ENCODE data around the gene SNAP29. TPM values are rescaled to one million over a fixed set of nuclear protein-coding genes. Genes with fewer than 3 reads are reported as not detected.
A peak's percentile ranks its signal among the peaks of the same experiment; 100 is the strongest.

Gene SNAP29
- total RNA-seq (10 to 100 TPM; 10.5 to 13.2 TPM), polyA plus RNA-seq (10 to 100 TPM; 19.3 to 26.2 TPM)

DNA sequence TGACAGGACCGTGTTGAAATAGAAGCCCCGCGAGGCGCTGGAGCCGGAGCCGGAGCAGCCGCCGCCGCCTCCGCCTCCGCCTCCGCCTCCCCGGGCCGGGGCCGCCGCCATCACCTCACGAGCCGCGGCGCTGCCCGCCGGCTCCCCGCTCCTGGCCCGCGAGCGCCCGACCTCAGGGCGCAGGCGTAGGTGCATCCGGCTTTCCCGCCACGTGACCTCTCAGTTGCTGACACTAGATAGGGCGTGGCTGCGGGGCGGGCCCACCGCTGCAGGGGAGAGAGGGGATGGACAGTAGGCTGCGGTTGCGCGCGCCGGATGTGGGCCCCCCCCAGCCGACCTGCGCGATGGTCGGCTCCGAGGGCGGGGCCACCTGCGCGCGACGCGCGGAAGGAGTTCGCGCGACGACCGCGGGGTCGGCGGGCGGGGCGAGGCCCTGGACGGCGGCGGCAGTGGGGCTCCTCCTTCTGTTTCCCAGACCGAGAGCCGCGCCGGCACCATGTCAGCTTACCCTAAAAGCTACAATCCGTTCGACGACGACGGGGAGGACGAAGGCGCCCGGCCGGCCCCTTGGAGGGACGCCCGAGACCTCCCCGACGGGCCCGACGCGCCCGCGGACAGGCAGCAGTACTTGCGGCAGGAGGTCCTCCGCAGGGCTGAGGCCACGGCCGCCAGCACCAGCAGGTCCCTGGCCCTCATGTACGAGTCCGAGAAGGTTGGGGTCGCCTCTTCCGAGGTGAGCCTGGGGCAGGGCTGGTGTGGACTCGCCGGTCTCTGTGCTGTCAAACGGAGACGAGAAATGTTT is at the start of gene SNAP29, which contains the start of gene PI4KA:
Gene SNAP29 (plus strand): TSS at position 393 of the 802 bp plus-strand sequence. CDS start 104 bp downstream, at position 497.
Gene PI4KA (minus strand): TSS at position 197 of the 802 bp plus-strand sequence. CDS start 86 bp downstream, at position 111.
- H3K27ac ChIP-seq (ENCODE audit: low read depth in 1 of 2, low read length in 2 of 2): peak within 1 kb of the TSS; percentile 93 to 95
- H3K9me3 ChIP-seq (ENCODE audit: control insufficient read depth in 4 of 4, low read length in 3 of 4): no peaks in the 10 kb centered on the region
- H3K4me3 ChIP-seq (ENCODE audit: low read depth in 1 of 3, low read length in 3 of 3): peak within 1 kb of the TSS; percentile 82 to 91 (median 88)
- H3K4me1 ChIP-seq (ENCODE audit: control insufficient read depth in 4 of 4, insufficient read depth in 4 of 4, low read length in 3 of 4): peaks cover 6 to 36% (median 21%) of the 10 kb centered on the region in 4 donors
- TF ChIP-seq YY1 (IDR thresholded peaks at IDR 0.05): peak; percentile 24
- TF ChIP-seq, protein P1, sequence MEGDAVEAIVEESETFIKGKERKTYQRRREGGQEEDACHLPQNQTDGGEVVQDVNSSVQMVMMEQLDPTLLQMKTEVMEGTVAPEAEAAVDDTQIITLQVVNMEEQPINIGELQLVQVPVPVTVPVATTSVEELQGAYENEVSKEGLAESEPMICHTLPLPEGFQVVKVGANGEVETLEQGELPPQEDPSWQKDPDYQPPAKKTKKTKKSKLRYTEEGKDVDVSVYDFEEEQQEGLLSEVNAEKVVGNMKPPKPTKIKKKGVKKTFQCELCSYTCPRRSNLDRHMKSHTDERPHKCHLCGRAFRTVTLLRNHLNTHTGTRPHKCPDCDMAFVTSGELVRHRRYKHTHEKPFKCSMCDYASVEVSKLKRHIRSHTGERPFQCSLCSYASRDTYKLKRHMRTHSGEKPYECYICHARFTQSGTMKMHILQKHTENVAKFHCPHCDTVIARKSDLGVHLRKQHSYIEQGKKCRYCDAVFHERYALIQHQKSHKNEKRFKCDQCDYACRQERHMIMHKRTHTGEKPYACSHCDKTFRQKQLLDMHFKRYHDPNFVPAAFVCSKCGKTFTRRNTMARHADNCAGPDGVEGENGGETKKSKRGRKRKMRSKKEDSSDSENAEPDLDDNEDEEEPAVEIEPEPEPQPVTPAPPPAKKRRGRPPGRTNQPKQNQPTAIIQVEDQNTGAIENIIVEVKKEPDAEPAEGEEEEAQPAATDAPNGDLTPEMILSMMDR (IDR thresholded peaks at IDR 0.05; ENCODE audit: low read depth, low read length, missing input control): peak; percentile 16
- TF ChIP-seq ZBTB33 (IDR thresholded peaks at IDR 0.05): no peak
- TF ChIP-seq MAX (IDR thresholded peaks at IDR 0.05): no peak
- TF ChIP-seq JUND (IDR thresholded peaks at IDR 0.05): no peak
- no peak for TF ChIP-seq NR2F2 (IDR thresholded peaks at IDR 0.05)
- peak; percentile 37 for TF ChIP-seq FOXA2 (IDR thresholded peaks at IDR 0.05)
- TF ChIP-seq HNF4G (IDR thresholded peaks at IDR 0.05): no peak
- no peak for TF ChIP-seq TAF1 (conservative IDR thresholded peaks at IDR 0.05)
- TF ChIP-seq FOXA1 (IDR thresholded peaks at IDR 0.05): no peak
- TF ChIP-seq, protein P2, sequence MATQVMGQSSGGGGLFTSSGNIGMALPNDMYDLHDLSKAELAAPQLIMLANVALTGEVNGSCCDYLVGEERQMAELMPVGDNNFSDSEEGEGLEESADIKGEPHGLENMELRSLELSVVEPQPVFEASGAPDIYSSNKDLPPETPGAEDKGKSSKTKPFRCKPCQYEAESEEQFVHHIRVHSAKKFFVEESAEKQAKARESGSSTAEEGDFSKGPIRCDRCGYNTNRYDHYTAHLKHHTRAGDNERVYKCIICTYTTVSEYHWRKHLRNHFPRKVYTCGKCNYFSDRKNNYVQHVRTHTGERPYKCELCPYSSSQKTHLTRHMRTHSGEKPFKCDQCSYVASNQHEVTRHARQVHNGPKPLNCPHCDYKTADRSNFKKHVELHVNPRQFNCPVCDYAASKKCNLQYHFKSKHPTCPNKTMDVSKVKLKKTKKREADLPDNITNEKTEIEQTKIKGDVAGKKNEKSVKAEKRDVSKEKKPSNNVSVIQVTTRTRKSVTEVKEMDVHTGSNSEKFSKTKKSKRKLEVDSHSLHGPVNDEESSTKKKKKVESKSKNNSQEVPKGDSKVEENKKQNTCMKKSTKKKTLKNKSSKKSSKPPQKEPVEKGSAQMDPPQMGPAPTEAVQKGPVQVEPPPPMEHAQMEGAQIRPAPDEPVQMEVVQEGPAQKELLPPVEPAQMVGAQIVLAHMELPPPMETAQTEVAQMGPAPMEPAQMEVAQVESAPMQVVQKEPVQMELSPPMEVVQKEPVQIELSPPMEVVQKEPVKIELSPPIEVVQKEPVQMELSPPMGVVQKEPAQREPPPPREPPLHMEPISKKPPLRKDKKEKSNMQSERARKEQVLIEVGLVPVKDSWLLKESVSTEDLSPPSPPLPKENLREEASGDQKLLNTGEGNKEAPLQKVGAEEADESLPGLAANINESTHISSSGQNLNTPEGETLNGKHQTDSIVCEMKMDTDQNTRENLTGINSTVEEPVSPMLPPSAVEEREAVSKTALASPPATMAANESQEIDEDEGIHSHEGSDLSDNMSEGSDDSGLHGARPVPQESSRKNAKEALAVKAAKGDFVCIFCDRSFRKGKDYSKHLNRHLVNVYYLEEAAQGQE (IDR thresholded peaks at IDR 0.05): peak; percentile 31
- TF ChIP-seq RXRA (IDR thresholded peaks at IDR 0.05): peak in 1 of 2 donors; percentile 4
- peak in 1 of 2 donors; percentile 30 for TF ChIP-seq EGR1 (IDR thresholded peaks at IDR 0.05; ENCODE audit: low read depth in 2 of 2)
- TF ChIP-seq, protein P3, sequence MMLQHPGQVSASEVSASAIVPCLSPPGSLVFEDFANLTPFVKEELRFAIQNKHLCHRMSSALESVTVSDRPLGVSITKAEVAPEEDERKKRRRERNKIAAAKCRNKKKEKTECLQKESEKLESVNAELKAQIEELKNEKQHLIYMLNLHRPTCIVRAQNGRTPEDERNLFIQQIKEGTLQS (IDR thresholded peaks at IDR 0.05): no peak
- TF ChIP-seq SP1 (IDR thresholded peaks at IDR 0.05): peak; percentile 52
- TF ChIP-seq RAD21 (IDR thresholded peaks at IDR 0.05): no peak
- peak in 1 of 2 donors; percentile 56 for TF ChIP-seq GABPA (IDR thresholded peaks at IDR 0.05 in 1 of 2, conservative IDR thresholded peaks at IDR 0.05 in 1 of 2)
- TF ChIP-seq HNF4A (conservative IDR thresholded peaks at IDR 0.05): no peak
- peak within 1 kb of the TSS; percentile 62 to 84 for H3K9ac ChIP-seq (ENCODE audit: low read depth in 1 of 2, low read length in 2 of 2)
- H3K36me3 ChIP-seq (ENCODE audit: control insufficient read depth in 4 of 4, insufficient read depth in 3 of 4, low read depth in 1 of 4, low read length in 3 of 4): peaks cover 0 to 2% (median under 1%) of the 10 kb centered on the region in 4 donors
- WGBS: under 1% methylated on average over 100 of the region's 100 CpGs
- H3K27me3 ChIP-seq (ENCODE audit: control insufficient read depth in 4 of 4, insufficient read depth in 4 of 4, low read length in 3 of 4): no peaks in the 10 kb centered on the region
- DNase-seq (ENCODE audit: low spot score): peak; percentile 96

Measured in liver (tissue), 9 donors.